Cardiac fibroblast (primary cell): ENCODE measurements around the gene CNTN5.

Experiments
- DNase-seq, 2 donors: peaks; one replicate each; pipeline versions ENCODE4 v3.0.0 to v3.0.0-alpha.2; 2010; ENCODE audit warnings: low read depth in 2 of 2
- H3K4me3 ChIP-seq, 2 donors: replicated peaks in 1 of 2; 1 replicate in 1 of 2; 2 replicates in 1 of 2; pipeline ENCODE4 v1.5.1; 2011; ENCODE audit warnings: low read depth in 2 of 2, low read length in 2 of 2, mild to moderate bottlenecking in 2 of 2, moderate library complexity in 1 of 2
- CTCF ChIP-seq: IDR thresholded peaks from one replicate; pipeline ENCODE4 v1.5.1; 2011; ENCODE audit warnings: low read depth, mild to moderate bottlenecking, low read length, inconsistent platforms

Gene CNTN5

GRCh38 chr11:100010393-100010792 lies 989.6 kb downstream of the CNTN5 start:
- H3K4me3 ChIP-seq: no peak overlapping the region
- TF ChIP-seq CTCF: no peak
- no peak for DNase-seq

- no peak for DNase-seq
- no peak for TF ChIP-seq CTCF
- no peak overlapping the region for H3K4me3 ChIP-seq
These were observed 990.9 kb downstream of the CNTN5 start for GRCh38 chr11:100011697-100012096.

- no peak for DNase-seq
- no peak overlapping the region for H3K4me3 ChIP-seq
- TF ChIP-seq CTCF: no peak
These were observed 992.3 kb downstream of the CNTN5 start for GRCh38 chr11:100013011-100013410.

GRCh38 chr11:100031973-100032372 lies 1011.2 kb downstream of the CNTN5 start:
- no peak for TF ChIP-seq CTCF
- no peak overlapping the region for H3K4me3 ChIP-seq
- no peak for DNase-seq

GRCh38 chr11:100061006-100061405 lies 1040.3 kb downstream of the CNTN5 start:
- no peak overlapping the region for H3K4me3 ChIP-seq
- TF ChIP-seq CTCF: no peak
- DNase-seq: no peak

GRCh38 chr11:100066399-100066798 lies 1045.7 kb downstream of the CNTN5 start:
- no peak for DNase-seq
- H3K4me3 ChIP-seq: no peak overlapping the region
- no peak for TF ChIP-seq CTCF

GRCh38 chr11:100068116-100068515 lies 1047.4 kb downstream of the CNTN5 start:
- DNase-seq: no peak
- no peak for TF ChIP-seq CTCF
- H3K4me3 ChIP-seq: no peak overlapping the region
